Measurements from ENCODE around the gene ZBTB25.

ZBTB25 gene

DNA sequence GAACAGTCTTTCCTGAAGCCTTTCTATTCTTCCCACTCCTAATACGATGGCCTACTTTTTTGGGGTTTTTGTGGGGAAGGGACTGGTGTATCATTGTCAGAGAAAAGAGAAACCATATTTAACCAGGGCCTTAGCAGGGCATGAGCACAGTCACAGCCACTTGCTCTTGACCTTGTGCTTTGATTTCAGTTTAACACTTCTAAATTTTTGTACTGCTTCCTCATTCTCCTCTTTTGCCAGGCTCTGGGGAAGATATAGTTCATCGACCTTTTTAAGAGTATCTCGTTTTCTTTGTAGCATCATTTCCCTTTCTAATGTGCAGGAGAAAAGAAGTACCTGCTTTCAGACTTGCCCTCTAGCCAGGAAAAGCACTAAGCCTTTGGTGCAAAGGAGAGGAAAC, 3.1 kb upstream of the ZBTB25 start:
- H3K4me1 Mint-ChIP-seq = peaks cover 64% of the 10 kb centered on the region
- peaks cover 43% of the 10 kb centered on the region for H3K36me3 Mint-ChIP-seq
- H3K4me3 Mint-ChIP-seq = peak overlapping the region; percentile 86
- H3K27me3 Mint-ChIP-seq = peaks cover 4% of the 10 kb centered on the region
- peak overlapping the region; percentile 100 for H3K27ac Mint-ChIP-seq
- no peak for DNase-seq
- H3K9me3 Mint-ChIP-seq = no peaks in the 10 kb centered on the region
- CTCF ChIA-PET = no interaction called here

DNA sequence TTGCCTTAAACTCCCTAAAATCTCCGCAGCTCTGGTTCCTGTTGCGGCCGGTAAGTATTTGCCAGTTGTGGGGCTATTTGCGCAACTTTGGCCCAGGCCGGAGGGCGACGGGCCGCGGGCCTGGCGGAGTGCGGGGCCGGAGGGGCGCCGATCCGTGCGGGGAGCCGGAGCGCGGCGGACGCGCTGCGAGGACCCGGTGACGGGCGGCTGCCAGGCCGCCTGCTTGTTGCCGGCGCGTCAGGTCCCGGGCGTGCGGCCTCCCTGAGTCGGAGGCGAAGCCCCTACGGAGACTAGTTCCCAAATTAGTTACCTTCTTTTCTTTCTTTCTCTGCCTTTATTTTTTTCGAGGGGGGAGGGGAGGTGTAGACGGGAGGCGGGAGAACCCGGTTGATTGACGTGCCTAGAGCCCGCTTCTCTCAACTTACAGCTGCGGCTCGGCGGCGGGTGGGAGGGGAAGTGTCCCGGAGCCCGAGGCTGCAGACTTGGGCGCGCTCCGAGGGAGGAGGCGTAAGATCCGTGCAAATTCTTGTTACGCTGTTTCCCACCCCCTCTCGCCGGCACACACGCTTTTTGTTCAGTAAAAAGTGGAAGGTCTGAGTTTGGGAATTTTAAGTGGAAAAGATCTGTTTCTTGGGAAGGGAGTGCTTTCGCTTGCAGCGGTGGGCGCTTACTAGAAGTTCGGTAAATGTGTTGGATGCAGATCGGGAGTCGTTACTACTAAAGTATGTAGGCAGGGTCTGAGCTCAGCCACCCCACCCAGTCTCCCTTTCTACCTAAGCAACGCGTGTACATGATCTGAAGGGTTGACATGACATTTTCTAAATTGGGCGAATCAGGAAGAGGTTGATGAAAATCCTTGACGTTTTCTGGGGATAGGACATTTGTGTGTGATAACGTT, 1.5 kb upstream of the ZBTB25 start:
- Mint-ChIP-seq H3K4me1 (peaks cover 64% of the 10 kb centered on the region), H3K36me3 (peaks cover 44% of the 10 kb centered on the region), H3K9me3 (no peaks in the 10 kb centered on the region), H3K27ac (peak overlapping the region; percentile 100), H3K4me3 (peak overlapping the region; percentile 86), H3K27me3 (peaks cover 4% of the 10 kb centered on the region)
- peak; percentile 91 for DNase-seq
- CTCF ChIA-PET = interaction anchor here (1.0 kb wide), 1 partner anchor 25 kb away, joined by 3 read pairs; no protein-coding TSS in a partner anchor

DNA sequence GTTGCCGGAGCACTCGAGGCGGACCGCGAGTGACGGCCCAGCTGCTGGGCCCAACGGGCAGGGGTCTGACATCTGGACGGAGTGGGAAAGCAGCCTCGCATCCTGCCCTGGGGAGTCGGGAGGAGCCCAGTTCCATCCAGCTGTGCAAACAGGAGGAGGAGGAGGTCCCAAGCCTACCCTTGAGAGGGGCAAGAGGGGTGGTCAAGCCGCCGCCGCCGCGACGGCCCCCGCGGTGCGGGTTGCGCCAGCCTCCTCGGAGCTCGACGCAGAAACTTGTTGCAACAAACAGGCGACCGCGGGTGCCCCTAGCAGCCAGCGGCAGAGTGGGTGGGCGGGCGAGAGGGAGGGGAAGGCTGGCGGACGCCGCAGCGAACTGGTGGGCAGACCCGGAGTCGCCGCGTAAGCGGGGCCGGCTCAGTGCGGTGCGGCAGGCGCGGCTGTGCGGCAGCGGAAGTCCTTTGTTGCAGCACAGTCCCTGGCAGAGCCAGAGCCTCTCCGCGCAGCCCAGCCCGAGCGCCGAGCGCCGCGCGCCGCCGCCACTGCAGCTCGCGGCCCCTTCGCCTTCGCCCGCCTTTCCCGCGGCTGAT, 765 bp upstream of the ZBTB25 start, which contains the start of gene ZBTB1:
ZBTB1 (plus strand) TSS at position 461 of the 587 bp plus-strand sequence. CDS start 16,735 bp downstream, outside the sequence.
- Mint-ChIP-seq H3K4me3 (peak within 1 kb of the TSS; percentile 90), H3K9me3 (no peaks in the 10 kb centered on the region), H3K36me3 (peaks cover 51% of the 10 kb centered on the region), H3K27ac (peak within 1 kb of the TSS; percentile 100), H3K4me1 (peaks cover 64% of the 10 kb centered on the region), H3K27me3 (peaks cover 4% of the 10 kb centered on the region)
- CTCF ChIA-PET = interaction anchor here (1.0 to 2.0 kb wide), 2 partner anchors 25 to 38 kb away, joined by 3 to 6 read pairs; partner anchors contain the start of gene AKAP5
- DNase-seq = peak; percentile 90

- Mint-ChIP-seq H3K4me3 (peak overlapping the region; percentile 90), H3K27me3 (peaks cover 4% of the 10 kb centered on the region), H3K4me1 (peaks cover 57% of the 10 kb centered on the region), H3K27ac (peak overlapping the region; percentile 100), H3K36me3 (peaks cover 55% of the 10 kb centered on the region), H3K9me3 (no peaks in the 10 kb centered on the region)
- CTCF ChIA-PET = interaction anchor here (0.6 to 2.8 kb wide), 5 partner anchors 8 to 134 kb away, joined by 3 to 15 read pairs (median 6); partner anchors contain the start of gene AKAP5
- peak; percentile 49 for DNase-seq
These were observed 678 bp downstream of the ZBTB25 start for GRCh38 chr14:64502887-64503433.

DNA sequence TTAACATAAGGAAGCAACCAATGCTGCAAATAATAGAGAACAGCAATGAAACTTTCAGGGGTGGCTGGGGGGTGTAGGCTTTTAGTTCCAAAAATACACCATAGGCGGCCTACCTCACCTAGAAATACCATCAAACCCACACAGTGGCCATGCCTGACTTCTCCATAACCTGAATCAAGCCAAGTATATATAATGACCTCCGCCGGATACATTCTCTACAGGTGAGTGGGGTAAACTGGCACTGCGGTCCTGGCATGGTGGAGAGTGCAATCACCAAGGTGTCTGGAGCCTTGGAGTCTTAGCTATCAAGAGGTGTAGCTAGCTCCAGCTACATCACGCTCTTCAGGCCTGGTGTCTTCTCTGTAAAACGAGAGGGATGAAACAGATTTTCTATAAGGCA, 1.2 kb downstream of the ZBTB25 start:
- no peaks in the 10 kb centered on the region for H3K9me3 Mint-ChIP-seq
- peak overlapping the region; percentile 90 for H3K4me3 Mint-ChIP-seq
- H3K27me3 Mint-ChIP-seq = peaks cover 4% of the 10 kb centered on the region
- H3K4me1 Mint-ChIP-seq = peaks cover 57% of the 10 kb centered on the region
- DNase-seq = peak; percentile 44
- H3K27ac Mint-ChIP-seq = peak overlapping the region; percentile 100
- CTCF ChIA-PET = interaction anchor here (0.6 to 2.8 kb wide), 6 partner anchors 9 to 158 kb away, joined by 3 to 15 read pairs (median 6); partner anchors contain the start of gene AKAP5
- peaks cover 57% of the 10 kb centered on the region for H3K36me3 Mint-ChIP-seq

DNA sequence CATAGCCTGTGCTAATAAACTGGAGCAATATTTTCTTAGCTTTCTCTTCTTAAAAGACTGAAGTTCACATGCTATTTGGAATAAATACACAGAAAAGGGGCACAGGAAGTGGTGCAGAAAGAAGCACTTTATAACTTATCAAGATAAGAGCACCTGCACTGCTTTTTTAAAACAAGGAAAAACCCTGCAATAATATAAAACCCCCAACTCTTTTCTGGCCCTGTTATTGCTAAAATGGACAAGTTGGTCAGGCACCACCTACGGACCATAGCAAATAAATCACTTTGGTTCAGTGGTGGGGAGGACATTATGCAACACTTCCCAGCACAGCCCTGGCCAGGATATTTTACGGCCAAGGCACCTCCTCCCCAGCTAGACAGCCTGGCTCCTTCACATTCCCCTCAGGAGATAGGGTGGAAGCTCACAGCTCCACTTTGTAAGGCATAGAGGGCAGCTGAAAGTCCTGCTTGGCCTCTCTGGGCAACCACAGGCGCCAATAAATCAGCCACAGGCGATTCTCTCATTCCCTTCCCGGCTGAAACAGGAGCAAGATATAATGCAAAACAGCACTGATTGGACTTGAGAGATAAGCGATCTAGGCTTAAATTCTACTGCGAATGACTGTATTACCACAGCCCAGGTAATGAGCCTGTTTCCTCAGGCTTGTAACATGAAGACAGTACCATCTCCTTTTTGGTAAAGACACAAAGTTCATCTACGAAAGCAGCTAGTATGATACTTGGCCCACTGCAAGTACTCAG, 2.0 kb downstream of the ZBTB25 start:
- CTCF ChIA-PET = interaction anchor here (0.6 to 2.8 kb wide), 6 partner anchors 10 to 157 kb away, joined by 3 to 15 read pairs (median 4); no protein-coding TSS in a partner anchor
- peak overlapping the region; percentile 90 for H3K4me3 Mint-ChIP-seq
- no peaks in the 10 kb centered on the region for H3K9me3 Mint-ChIP-seq
- H3K27ac Mint-ChIP-seq = peak overlapping the region; percentile 100
- DNase-seq = peak; percentile 23
- peaks cover 55% of the 10 kb centered on the region for H3K4me1 Mint-ChIP-seq
- peaks cover 57% of the 10 kb centered on the region for H3K36me3 Mint-ChIP-seq
- peaks cover 4% of the 10 kb centered on the region for H3K27me3 Mint-ChIP-seq

DNA sequence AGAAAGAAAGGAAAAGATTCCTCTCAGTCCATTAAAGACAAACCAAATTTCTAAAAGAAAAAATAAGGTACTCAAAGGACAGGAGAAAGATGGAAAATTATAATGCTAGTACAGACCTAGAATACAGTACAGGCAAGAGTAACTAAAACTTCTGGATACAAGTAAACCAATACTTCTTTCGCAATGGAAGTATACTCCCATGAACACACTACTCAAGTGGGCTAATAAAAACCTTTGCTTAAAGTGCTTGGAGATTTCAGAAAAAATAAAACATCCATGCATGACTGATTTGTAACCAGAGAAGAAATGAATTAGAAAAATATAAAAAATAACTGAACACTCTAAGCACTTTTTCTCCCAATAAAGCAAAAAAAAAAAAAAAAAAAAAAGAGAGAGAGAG, 3.5 kb downstream of the ZBTB25 start:
- DNase-seq = no peak
- H3K4me1 Mint-ChIP-seq = peaks cover 50% of the 10 kb centered on the region
- CTCF ChIA-PET = interaction anchor here (0.8 to 1.7 kb wide), 3 partner anchors 10 to 30 kb away, joined by 3 to 5 read pairs (median 4); no protein-coding TSS in a partner anchor

DNA sequence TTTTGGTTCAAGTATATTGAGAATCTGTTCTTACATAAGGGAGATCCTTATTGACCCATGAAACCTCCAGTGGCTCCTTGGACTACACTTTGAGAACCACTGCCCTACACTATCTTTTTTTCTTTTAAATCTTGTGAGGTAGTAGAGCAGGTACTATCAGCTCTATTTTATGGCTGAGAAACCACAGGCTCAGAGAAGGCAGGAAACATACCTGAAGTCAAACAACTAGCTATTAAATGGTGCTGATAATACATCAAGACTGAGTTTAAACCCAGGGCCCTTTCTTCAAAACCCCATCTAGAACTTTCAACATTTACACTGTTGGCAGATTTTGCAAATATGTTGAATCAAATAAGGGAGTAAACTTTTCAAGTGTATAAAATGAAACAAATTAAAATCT, 6.9 kb downstream of the ZBTB25 start:
- Mint-ChIP-seq H3K36me3 (peaks cover 57% of the 10 kb centered on the region), H3K27ac (no peak overlapping the region), H3K4me1 (peaks cover 55% of the 10 kb centered on the region), H3K27me3 (no peaks in the 10 kb centered on the region), H3K4me3 (no peak overlapping the region), H3K9me3 (no peaks in the 10 kb centered on the region)
- no peak for DNase-seq
- CTCF ChIA-PET = interaction anchor here (0.6 to 2.6 kb wide), 3 partner anchors 13 to 22 kb away, joined by 3 to 14 read pairs (median 3); no protein-coding TSS in a partner anchor

More for the DNA sequence above, 3.5 kb downstream of the ZBTB25 start:
- Mint-ChIP-seq H3K27ac (peak overlapping the region; percentile 100), H3K9me3 (no peaks in the 10 kb centered on the region), H3K27me3 (peaks cover 4% of the 10 kb centered on the region), H3K4me3 (peak overlapping the region; percentile 90), H3K36me3 (peaks cover 54% of the 10 kb centered on the region)

DNA sequence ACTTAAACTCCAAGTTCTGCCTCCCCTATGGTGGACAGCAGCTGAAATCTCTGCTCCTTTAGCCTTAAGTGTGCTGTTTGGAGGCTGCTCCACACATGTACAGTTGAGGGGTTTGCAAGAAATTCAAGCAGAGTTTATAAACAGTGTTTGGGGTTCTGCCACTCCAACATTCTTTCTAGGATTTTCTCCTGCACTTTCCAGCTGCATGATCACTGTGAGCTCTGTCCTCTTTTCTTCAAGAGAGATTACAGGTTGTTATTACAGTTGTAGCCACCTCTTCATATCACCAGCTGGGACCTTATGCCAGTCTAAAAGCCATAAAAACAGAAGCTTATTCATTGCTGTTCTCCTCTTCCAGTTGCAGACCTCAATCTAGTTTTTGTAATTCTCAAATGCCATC, 8.4 kb downstream of the ZBTB25 start:
- no peaks in the 10 kb centered on the region for H3K27me3 Mint-ChIP-seq
- no peak overlapping the region for H3K27ac Mint-ChIP-seq
- H3K36me3 Mint-ChIP-seq = peaks cover 62% of the 10 kb centered on the region
- DNase-seq = no peak
- H3K4me3 Mint-ChIP-seq = no peak overlapping the region
- H3K4me1 Mint-ChIP-seq = peaks cover 43% of the 10 kb centered on the region
- no peaks in the 10 kb centered on the region for H3K9me3 Mint-ChIP-seq
- CTCF ChIA-PET = interaction anchor here (1.2 to 1.4 kb wide), 2 partner anchors 16 kb away, joined by 3 to 6 read pairs; no protein-coding TSS in a partner anchor

DNA sequence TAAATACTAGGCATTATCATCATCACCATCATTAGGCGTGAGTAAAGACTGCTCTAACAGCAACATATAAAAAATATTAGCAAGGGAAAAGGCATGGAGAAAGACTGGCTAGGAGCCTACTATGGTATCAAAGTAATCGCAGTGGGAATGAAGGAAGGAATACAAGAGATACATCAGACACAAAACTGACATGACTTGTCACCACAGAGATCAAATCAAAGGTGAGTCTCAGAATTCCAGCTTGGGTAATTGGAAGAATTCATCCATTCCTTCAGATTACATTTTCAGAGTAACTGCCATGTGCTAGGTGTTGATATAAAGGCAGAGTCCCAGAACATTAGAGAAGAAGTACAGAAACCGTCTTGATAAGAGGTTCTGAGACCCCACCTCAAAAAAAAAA, 10.2 kb downstream of the ZBTB25 start:
- Mint-ChIP-seq H3K4me1 (peaks cover 29% of the 10 kb centered on the region), H3K27me3 (no peaks in the 10 kb centered on the region), H3K36me3 (peaks cover 56% of the 10 kb centered on the region), H3K9me3 (no peaks in the 10 kb centered on the region), H3K27ac (no peak overlapping the region), H3K4me3 (no peak overlapping the region)
- CTCF ChIA-PET = interaction anchor here (0.7 to 1.2 kb wide), 2 partner anchors 11 to 14 kb away, joined by 3 to 6 read pairs; no protein-coding TSS in a partner anchor
- DNase-seq = no peak

- no peak overlapping the region for H3K27ac Mint-ChIP-seq
- DNase-seq = no peak
- H3K36me3 Mint-ChIP-seq = peaks cover 55% of the 10 kb centered on the region
- CTCF ChIA-PET = interaction anchor here (1.2 to 2.8 kb wide), 2 partner anchors 12 to 62 kb away, joined by 3 to 17 read pairs; no protein-coding TSS in a partner anchor
- H3K9me3 Mint-ChIP-seq = no peaks in the 10 kb centered on the region
- peaks cover 17% of the 10 kb centered on the region for H3K4me1 Mint-ChIP-seq
- no peak overlapping the region for H3K4me3 Mint-ChIP-seq
- H3K27me3 Mint-ChIP-seq = no peaks in the 10 kb centered on the region
These were observed 12.0 kb downstream of the ZBTB25 start for GRCh38 chr14:64491637-64492036.

DNA sequence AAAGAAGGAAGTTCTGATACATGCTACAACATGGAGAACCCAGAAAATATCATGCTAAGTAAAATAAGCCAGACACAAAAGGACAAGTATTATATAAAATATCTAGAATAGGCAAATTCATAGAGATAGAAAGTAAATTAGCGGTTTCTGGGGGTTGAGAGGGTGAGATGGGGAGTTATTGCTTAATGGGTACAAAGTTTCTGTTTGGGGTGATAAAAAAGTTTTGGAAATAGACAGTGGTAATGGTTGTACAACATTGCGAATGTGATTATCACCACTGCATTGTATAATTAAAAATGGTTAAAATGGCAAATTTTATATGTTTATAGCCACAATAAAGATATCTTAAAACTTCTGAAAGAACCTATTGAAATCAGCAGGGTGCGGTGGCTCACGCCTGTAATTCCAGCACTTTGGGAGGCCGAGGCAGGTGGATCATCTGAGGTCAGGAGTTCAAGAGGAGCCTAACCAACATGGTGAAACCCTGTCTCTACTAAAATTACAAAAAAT, 15.0 kb downstream of the ZBTB25 start:
- Mint-ChIP-seq H3K27ac (no peak overlapping the region), H3K9me3 (no peaks in the 10 kb centered on the region), H3K36me3 (peaks cover 50% of the 10 kb centered on the region), H3K4me1 (peaks cover 8% of the 10 kb centered on the region), H3K27me3 (no peaks in the 10 kb centered on the region), H3K4me3 (no peak overlapping the region)
- DNase-seq = no peak
- CTCF ChIA-PET = interaction anchor here (0.7 to 2.8 kb wide), 3 partner anchors 9 to 61 kb away, joined by 4 to 17 read pairs (median 10); no protein-coding TSS in a partner anchor
